GM12891 (cell line): Measurements from ENCODE around the gene ZDHHC17.

ENCODE experiments used
- PAX5 ChIP-seq: IDR thresholded peaks from 2 replicates; pipeline ENCODE4 v1.6.1; 2011; ENCODE audit warnings: low read length, moderate library complexity, mild to moderate bottlenecking; ENCODE audit not compliant: insufficient read depth, severe bottlenecking
- POLR2A ChIP-seq: IDR thresholded peaks from 2 replicates; pipeline ENCODE4 v1.6.1; 2011; ENCODE audit warnings: low read depth, low read length, control low read depth
- POLR2AphosphoS5 ChIP-seq: IDR thresholded peaks from 2 replicates; pipeline ENCODE4 v1.6.1; 2011; ENCODE audit warnings: low read depth, low read length, control low read depth
- POU2F2 ChIP-seq: IDR thresholded peaks from 2 replicates; pipeline ENCODE4 v1.6.1; 2011; ENCODE audit warnings: low read depth, mild to moderate bottlenecking, control low read depth, low read length, moderate library complexity
- SPI1 ChIP-seq: IDR thresholded peaks from 2 replicates; pipeline ENCODE4 v1.6.1; 2011; ENCODE audit warnings: low read depth, low read length, control low read depth
- TAF1 ChIP-seq: IDR thresholded peaks from 2 replicates; pipeline ENCODE4 v1.6.1; 2011; ENCODE audit warnings: low read depth, low read length, control low read depth

DNA sequence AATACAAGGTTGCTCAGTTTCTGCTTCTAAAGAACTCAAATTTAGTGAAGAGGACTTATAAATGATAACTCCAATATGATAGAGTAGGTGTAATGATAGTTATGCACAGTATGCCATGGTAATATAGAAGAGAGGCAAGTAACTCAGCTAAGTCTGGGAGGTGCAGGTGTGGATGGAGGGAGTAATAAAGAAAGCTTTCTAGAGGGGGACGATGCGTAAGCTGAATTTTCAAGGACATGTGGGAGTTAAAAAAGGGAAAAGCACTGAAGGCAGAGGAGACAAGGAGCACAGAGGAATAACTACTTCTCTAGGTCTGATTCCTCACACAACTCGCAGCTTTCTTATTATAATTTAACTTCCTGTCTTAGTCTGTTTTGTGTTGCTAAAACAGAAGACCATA is 49.1 kb upstream of the ZDHHC17 start:
- TF ChIP-seq POLR2A = no peak
- TF ChIP-seq TAF1 = no peak
- no peak for TF ChIP-seq POLR2AphosphoS5
- no peak for TF ChIP-seq SPI1
- no peak for TF ChIP-seq PAX5
- no peak for TF ChIP-seq POU2F2
